AG04449 (cell line): ENCODE results near the gene ABLIM2.

Experiments used
- CTCF ChIA-PET: fragments of 350-600 bp; formaldehyde crosslinking; extraction: SDS; loops from one replicate; lab custom pipeline; 2021; ENCODE audit warnings: antibody characterized with exemption; lab: Yijun Ruan, JAX
- POLR2A ChIA-PET: fragments of 400-600, 350-600 bp; formaldehyde crosslinking; extraction: SDS; loops from one replicate; lab custom pipeline; 2020; ENCODE audit warnings: antibody characterized with exemption, inconsistent platforms; lab: Yijun Ruan, JAX
- DNase-seq: peaks from one replicate; pipeline ENCODE4 v3.0.0-alpha.2; 2010; ENCODE audit warnings: low read depth, low spot score
- H3K4me3 ChIP-seq: 2 replicates; pipeline ENCODE4 v1.5.1; 2011; ENCODE audit warnings: low read depth, mild to moderate bottlenecking, control low read depth, low read length
- CTCF ChIP-seq: IDR thresholded peaks from one replicate; pipeline ENCODE4 v1.5.1; 2011; ENCODE audit warnings: mild to moderate bottlenecking, moderate library complexity, low read length, control low read depth, inconsistent platforms; ENCODE audit not compliant: insufficient read depth; ENCODE audit errors: missing control alignments

The ABLIM2 gene

GRCh38 chr4:7967063-7967440 is 191.6 kb downstream of the ABLIM2 start:
- CTCF ChIA-PET = interaction anchor here (1.1 to 1.7 kb wide), 2 partner anchors 20 to 162 kb away, joined by 5 to 6 read pairs; no protein-coding TSS in a partner anchor

GRCh38 chr4:7966281-7967062 is 192.1 kb downstream of the ABLIM2 start:
- no peak overlapping the region for H3K4me3 ChIP-seq
- ChIA-PET POLR2A (no interaction called here), CTCF (interaction anchor here (1.7 kb wide), 1 partner anchor 162 kb away, joined by 6 read pairs; no protein-coding TSS in a partner anchor)
- TF ChIP-seq CTCF = no peak
- no peak for DNase-seq

More at GRCh38 chr4:7967063-7967440, 191.6 kb downstream of the ABLIM2 start:
- no peak overlapping the region for H3K4me3 ChIP-seq
- POLR2A ChIA-PET = no interaction called here
- DNase-seq = no peak
- no peak for TF ChIP-seq CTCF

GRCh38 chr4:7964890-7965662 is 193.5 kb downstream of the ABLIM2 start:
- DNase-seq = no peak
- CTCF ChIA-PET = no interaction called here
- POLR2A ChIA-PET = no interaction called here
- no peak overlapping the region for H3K4me3 ChIP-seq
- TF ChIP-seq CTCF = no peak

GRCh38 chr4:7964459-7964858 is 194.2 kb downstream of the ABLIM2 start:
- ChIA-PET CTCF (interaction anchor here (0.7 kb wide), 1 partner anchor 24 kb away, joined by 3 read pairs; no protein-coding TSS in a partner anchor), POLR2A (no interaction called here)
- H3K4me3 ChIP-seq = no peak overlapping the region
- DNase-seq = no peak
- TF ChIP-seq CTCF = no peak

GRCh38 chr4:7963691-7964090 is 194.9 kb downstream of the ABLIM2 start:
- POLR2A ChIA-PET = no interaction called here
- no peak for DNase-seq
- CTCF ChIA-PET = interaction anchor here (0.7 kb wide), 1 partner anchor 24 kb away, joined by 3 read pairs; no protein-coding TSS in a partner anchor
- no peak overlapping the region for H3K4me3 ChIP-seq
- no peak for TF ChIP-seq CTCF
